ENCODE results near the gene VAV3. TPM values are rescaled to one million over a fixed set of nuclear protein-coding genes. Genes with fewer than 3 reads are reported as not detected.

Gene VAV3
- total RNA-seq, 1 experiment from 2014 or later, result not detected

DNA sequence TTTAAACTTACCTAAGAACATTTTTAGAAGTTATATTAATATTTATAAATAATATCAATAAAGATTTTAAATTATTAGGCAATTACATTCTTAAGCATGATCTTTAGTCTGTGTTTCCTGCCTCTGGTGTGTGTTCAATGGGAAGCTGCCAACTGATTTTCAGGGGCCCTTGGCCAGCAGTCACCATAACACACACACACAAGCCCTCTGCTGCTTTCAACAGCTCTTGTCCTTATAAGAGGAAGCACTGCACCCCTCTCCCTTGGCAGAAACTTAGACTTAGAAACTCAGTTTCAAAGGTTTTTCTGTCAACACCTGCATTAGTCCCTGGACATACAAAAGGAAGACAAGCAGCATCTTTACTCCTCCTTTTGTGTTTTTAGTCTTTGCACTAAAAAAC is 81.4 kb downstream of the VAV3 start:
- Histone ChIP-seq H3K79me2 (ENCODE audit: insufficient read depth, low read length) (no peaks in the 10 kb centered on the region), H3K9me2 (ENCODE audit: insufficient read depth) (no peaks in the 10 kb centered on the region), H3K4me2 (ENCODE audit: low read length) (no peak overlapping the region), H3K9me3 (ENCODE audit: control insufficient read depth in 1 of 2, insufficient read depth in 1 of 2, low read depth in 1 of 2, low read length in 2 of 2) (no peaks in the 10 kb centered on the region), H3K36me3 (ENCODE audit: control insufficient read depth in 1 of 2, insufficient read depth in 2 of 2, low read length in 2 of 2) (no peaks in the 10 kb centered on the region), H2AFZ (ENCODE audit: low read depth, low read length, poor library complexity, severe bottlenecking) (no peak overlapping the region), H3K27me3 (ENCODE audit: insufficient read depth, low read length) (peaks cover 15% of the 10 kb centered on the region), H3K4me1 (ENCODE audit: control insufficient read depth in 1 of 2, insufficient read depth in 2 of 2, low read length in 2 of 2) (no peaks in the 10 kb centered on the region), H3K27ac (ENCODE audit: low read depth, low read length) (no peak overlapping the region), H3K4me3 (replicated peaks in 1 of 2; ENCODE audit: low read depth in 1 of 2, low read length in 2 of 2) (no peak overlapping the region), H3K9ac (ENCODE audit: low read length) (no peak overlapping the region), H4K20me1 (ENCODE audit: insufficient read depth) (no peaks in the 10 kb centered on the region)
- ChIA-PET RAD21 (ENCODE audit: low non-redundant PET in 1 of 2, low total read pairs in 2 of 2, uncharacterized antibody in 2 of 2, unreplicated experiment in 2 of 2) (no interaction called here), POLR2A (no interaction called here), CTCF (no interaction called here)
- no peak for ATAC-seq
- intact Hi-C loops (cut with micrococcal nuclease), result no loop called here
- no TSS peak for BruUV-seq (replicated peaks)
- DNase-seq (ENCODE audit: low read depth, low spot score), result no peak
- TF ChIP-seq, protein P1, sequence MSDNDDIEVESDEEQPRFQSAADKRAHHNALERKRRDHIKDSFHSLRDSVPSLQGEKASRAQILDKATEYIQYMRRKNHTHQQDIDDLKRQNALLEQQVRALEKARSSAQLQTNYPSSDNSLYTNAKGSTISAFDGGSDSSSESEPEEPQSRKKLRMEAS (IDR thresholded peaks at IDR 0.05), result no peak
- TF ChIP-seq ZNF274 (IDR thresholded peaks at IDR 0.05; ENCODE audit: low read depth, low read length), result no peak
- TF ChIP-seq EZH2 (IDR thresholded peaks at IDR 0.05), result no peak
- no peak for TF ChIP-seq ELF1 (IDR thresholded peaks at IDR 0.05; ENCODE audit: borderline replicate concordance, low read depth)
- TF ChIP-seq RAD21 (IDR thresholded peaks at IDR 0.05; ENCODE audit: low read depth), result no peak
- TF ChIP-seq CBX3 (IDR thresholded peaks at IDR 0.05; ENCODE audit: low read depth), result no peak
- TF ChIP-seq, protein P2, sequence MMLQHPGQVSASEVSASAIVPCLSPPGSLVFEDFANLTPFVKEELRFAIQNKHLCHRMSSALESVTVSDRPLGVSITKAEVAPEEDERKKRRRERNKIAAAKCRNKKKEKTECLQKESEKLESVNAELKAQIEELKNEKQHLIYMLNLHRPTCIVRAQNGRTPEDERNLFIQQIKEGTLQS (IDR thresholded peaks at IDR 0.05), result no peak
- no peak for TF ChIP-seq SP1 (IDR thresholded peaks at IDR 0.05; ENCODE audit: low read depth)
- no peak for TF ChIP-seq POLR2A (IDR thresholded peaks at IDR 0.05; ENCODE audit: borderline replicate concordance, extremely low read depth, insufficient read depth, insufficient read length)
- no peak for TF ChIP-seq YY1 (IDR thresholded peaks at IDR 0.05; ENCODE audit: extremely low read depth, insufficient replicate concordance, low read depth, low read length)
- TF ChIP-seq, protein P3, sequence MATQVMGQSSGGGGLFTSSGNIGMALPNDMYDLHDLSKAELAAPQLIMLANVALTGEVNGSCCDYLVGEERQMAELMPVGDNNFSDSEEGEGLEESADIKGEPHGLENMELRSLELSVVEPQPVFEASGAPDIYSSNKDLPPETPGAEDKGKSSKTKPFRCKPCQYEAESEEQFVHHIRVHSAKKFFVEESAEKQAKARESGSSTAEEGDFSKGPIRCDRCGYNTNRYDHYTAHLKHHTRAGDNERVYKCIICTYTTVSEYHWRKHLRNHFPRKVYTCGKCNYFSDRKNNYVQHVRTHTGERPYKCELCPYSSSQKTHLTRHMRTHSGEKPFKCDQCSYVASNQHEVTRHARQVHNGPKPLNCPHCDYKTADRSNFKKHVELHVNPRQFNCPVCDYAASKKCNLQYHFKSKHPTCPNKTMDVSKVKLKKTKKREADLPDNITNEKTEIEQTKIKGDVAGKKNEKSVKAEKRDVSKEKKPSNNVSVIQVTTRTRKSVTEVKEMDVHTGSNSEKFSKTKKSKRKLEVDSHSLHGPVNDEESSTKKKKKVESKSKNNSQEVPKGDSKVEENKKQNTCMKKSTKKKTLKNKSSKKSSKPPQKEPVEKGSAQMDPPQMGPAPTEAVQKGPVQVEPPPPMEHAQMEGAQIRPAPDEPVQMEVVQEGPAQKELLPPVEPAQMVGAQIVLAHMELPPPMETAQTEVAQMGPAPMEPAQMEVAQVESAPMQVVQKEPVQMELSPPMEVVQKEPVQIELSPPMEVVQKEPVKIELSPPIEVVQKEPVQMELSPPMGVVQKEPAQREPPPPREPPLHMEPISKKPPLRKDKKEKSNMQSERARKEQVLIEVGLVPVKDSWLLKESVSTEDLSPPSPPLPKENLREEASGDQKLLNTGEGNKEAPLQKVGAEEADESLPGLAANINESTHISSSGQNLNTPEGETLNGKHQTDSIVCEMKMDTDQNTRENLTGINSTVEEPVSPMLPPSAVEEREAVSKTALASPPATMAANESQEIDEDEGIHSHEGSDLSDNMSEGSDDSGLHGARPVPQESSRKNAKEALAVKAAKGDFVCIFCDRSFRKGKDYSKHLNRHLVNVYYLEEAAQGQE (IDR thresholded peaks at IDR 0.05; ENCODE audit: low read depth), result no peak
- TF ChIP-seq CEBPB (IDR thresholded peaks at IDR 0.05; ENCODE audit: low read depth), result no peak
- TF ChIP-seq, protein P4, sequence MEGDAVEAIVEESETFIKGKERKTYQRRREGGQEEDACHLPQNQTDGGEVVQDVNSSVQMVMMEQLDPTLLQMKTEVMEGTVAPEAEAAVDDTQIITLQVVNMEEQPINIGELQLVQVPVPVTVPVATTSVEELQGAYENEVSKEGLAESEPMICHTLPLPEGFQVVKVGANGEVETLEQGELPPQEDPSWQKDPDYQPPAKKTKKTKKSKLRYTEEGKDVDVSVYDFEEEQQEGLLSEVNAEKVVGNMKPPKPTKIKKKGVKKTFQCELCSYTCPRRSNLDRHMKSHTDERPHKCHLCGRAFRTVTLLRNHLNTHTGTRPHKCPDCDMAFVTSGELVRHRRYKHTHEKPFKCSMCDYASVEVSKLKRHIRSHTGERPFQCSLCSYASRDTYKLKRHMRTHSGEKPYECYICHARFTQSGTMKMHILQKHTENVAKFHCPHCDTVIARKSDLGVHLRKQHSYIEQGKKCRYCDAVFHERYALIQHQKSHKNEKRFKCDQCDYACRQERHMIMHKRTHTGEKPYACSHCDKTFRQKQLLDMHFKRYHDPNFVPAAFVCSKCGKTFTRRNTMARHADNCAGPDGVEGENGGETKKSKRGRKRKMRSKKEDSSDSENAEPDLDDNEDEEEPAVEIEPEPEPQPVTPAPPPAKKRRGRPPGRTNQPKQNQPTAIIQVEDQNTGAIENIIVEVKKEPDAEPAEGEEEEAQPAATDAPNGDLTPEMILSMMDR (IDR thresholded peaks at IDR 0.05 in 2 of 3, conservative IDR thresholded peaks at IDR 0.05 in 1 of 3; ENCODE audit: borderline replicate concordance in 1 of 3, insufficient read depth in 1 of 3, low read depth in 2 of 3, low read length in 2 of 3), result no peak
- TF ChIP-seq TCF7L2 (IDR thresholded peaks at IDR 0.05; ENCODE audit: borderline replicate concordance, extremely low read depth, insufficient read depth, insufficient read length), result no peak
- no peak for TF ChIP-seq POLR2AphosphoS5 (IDR thresholded peaks at IDR 0.05; ENCODE audit: low read depth, low read length)
